CD14-positive monocyte (primary cell): ENCODE results near the gene PI4KA. TPM values are rescaled to one million over a fixed set of nuclear protein-coding genes. Genes with fewer than 3 reads are reported as not detected.

ENCODE experiments used
- DNase-seq, 3 donors: peaks; one replicate each; pipeline ENCODE4 v3.0.0-alpha.2; 2011 to 2022
- H2AFZ ChIP-seq: 2 replicates; pipeline ENCODE4 v1.6.0; 2012; ENCODE audit warnings: mild to moderate bottlenecking, low read depth, low read length, inconsistent platforms; ENCODE audit not compliant: insufficient read depth, poor library complexity, severe bottlenecking
- H3K27ac ChIP-seq, 2 donors: 1 replicate in 1 of 2; 2 replicates in 1 of 2; pipeline ENCODE4 v1.5.1; 2012 to 2013; ENCODE audit warnings: low read length in 2 of 2, control low read depth in 1 of 2, inconsistent platforms in 1 of 2, low read depth in 1 of 2, mild to moderate bottlenecking in 1 of 2
- H3K27me3 ChIP-seq, 2 donors: one replicate each; pipeline versions ENCODE4 v1.6.0 to v1.6.1; 2011 to 2013; ENCODE audit warnings: low read length in 2 of 2; ENCODE audit not compliant: control insufficient read depth in 2 of 2, insufficient read depth in 2 of 2
- H3K36me3 ChIP-seq, 2 donors: replicated peaks in 1 of 2; 1 replicate in 1 of 2; 2 replicates in 1 of 2; pipeline versions ENCODE4 v1.5.1 to v1.6.1; 2012 to 2013; ENCODE audit warnings: low read length in 2 of 2, control low read depth in 1 of 2, inconsistent platforms in 1 of 2, mild to moderate bottlenecking in 1 of 2; ENCODE audit not compliant: insufficient read depth in 2 of 2, control insufficient read depth in 1 of 2
- H3K4me1 ChIP-seq, 2 donors: 1 replicate in 1 of 2; 2 replicates in 1 of 2; pipeline versions ENCODE4 v1.5.1 to v1.6.1; 2012 to 2013; ENCODE audit warnings: low read length in 2 of 2, control low read depth in 1 of 2, inconsistent platforms in 1 of 2, mild to moderate bottlenecking in 1 of 2, moderate library complexity in 1 of 2; ENCODE audit not compliant: insufficient read depth in 2 of 2, control insufficient read depth in 1 of 2
- H3K4me2 ChIP-seq: replicated peaks from 2 replicates; pipeline ENCODE3; 2012; ENCODE audit warnings: low read length, moderate library complexity, mild to moderate bottlenecking; ENCODE audit not compliant: poor library complexity, severe bottlenecking; ENCODE audit errors: extremely low read depth
- H3K4me3 ChIP-seq, 3 experiments: fragments of 200-600 bp in 1 of 3; sonication (generic) in 1 of 3; replicated peaks in 1 of 3; 1 replicate in 2 of 3; 2 replicates in 1 of 3; pipeline ENCODE4 v1.5.1; 2011 to 2013; ENCODE audit warnings: low read length in 3 of 3, mild to moderate bottlenecking in 3 of 3, control low read depth in 2 of 3, low read depth in 2 of 3, inconsistent platforms in 1 of 3, moderate library complexity in 1 of 3
- H3K79me2 ChIP-seq: 2 replicates; pipeline ENCODE4 v1.6.0; 2012; ENCODE audit warnings: mild to moderate bottlenecking, control low read depth, inconsistent platforms, low read length, moderate library complexity; ENCODE audit not compliant: insufficient read depth
- H3K9ac ChIP-seq: 2 replicates; pipeline ENCODE4 v1.6.0; 2017; ENCODE audit warnings: low read length, mild to moderate bottlenecking; ENCODE audit not compliant: insufficient read depth, poor library complexity, severe bottlenecking
- H3K9me3 ChIP-seq, 2 donors: replicated peaks in 1 of 2; 1 replicate in 1 of 2; 2 replicates in 1 of 2; pipeline versions ENCODE4 v1.5.1 to v1.6.1; 2012 to 2013; ENCODE audit warnings: low read length in 2 of 2, control low read depth in 1 of 2; ENCODE audit not compliant: control insufficient read depth in 1 of 2, insufficient read depth in 1 of 2
- H4K20me1 ChIP-seq: 2 replicates; pipeline ENCODE4 v1.6.0; 2012; ENCODE audit warnings: mild to moderate bottlenecking, low read length, control low read depth, moderate library complexity; ENCODE audit not compliant: insufficient read depth
- H3K27ac Mint-ChIP-seq, 7 donors: one replicate each; pipeline ENCODE4 v1.8.0; 2020; ENCODE audit warnings: mild to moderate bottlenecking in 7 of 7, mixed read lengths in 7 of 7, moderate library complexity in 6 of 7, inconsistent platforms in 2 of 7
- H3K27me3 Mint-ChIP-seq, 3 donors: one replicate each; pipeline ENCODE4 v1.8.0; 2021 to 2022; ENCODE audit warnings: low read depth in 3 of 3, mild to moderate bottlenecking in 3 of 3, mixed read lengths in 3 of 3, moderate library complexity in 3 of 3, inconsistent platforms in 1 of 3
- H3K36me3 Mint-ChIP-seq, 2 donors: one replicate each; pipeline ENCODE4 v1.8.0; 2020; ENCODE audit warnings: mixed read lengths in 2 of 2, inconsistent platforms in 1 of 2, mild to moderate bottlenecking in 1 of 2
- H3K4me1 Mint-ChIP-seq: one replicate; pipeline ENCODE4 v1.8.0; 2020; ENCODE audit warnings: mild to moderate bottlenecking, mixed read lengths
- H3K4me3 Mint-ChIP-seq, 2 donors: one replicate each; pipeline ENCODE4 v1.8.0; 2020; ENCODE audit warnings: mild to moderate bottlenecking in 2 of 2, mixed read lengths in 2 of 2, moderate library complexity in 1 of 2
- H3K9me3 Mint-ChIP-seq, 7 donors: one replicate each; pipeline ENCODE4 v1.8.0; 2020 to 2022; ENCODE audit warnings: mixed read lengths in 7 of 7, mild to moderate bottlenecking in 6 of 7, moderate library complexity in 6 of 7, inconsistent platforms in 2 of 7
- WGBS: methylation state at CpG from one replicate; pipeline ENCODE4 v1.1.5; 2013; ENCODE audit warnings: missing lambda C conversion rate; ENCODE audit not compliant: insufficient coverage; 5-methylcytosine and 5-hydroxymethylcytosine counted together
- intact Hi-C, 2 donors: fragments of 100-400 bp; cut with micrococcal nuclease; formaldehyde crosslinking; loops; one replicate each; pipeline versions ENCODE4 v1.15.0 to v1.15.1; 2023
- polyA plus RNA-seq, 3 donors: library from polyadenylated mRNA; depleted of rRNA in 1 of 3; unstranded in 2 of 3; stranded (reverse) in 1 of 3; fragments of 300-500 nt in 2 of 3; fragments of >200 nt in 1 of 3; fragmentation: Illumina TruSeq in 2 of 3; gene quantifications; 1 replicate in 2 of 3; 2 replicates in 1 of 3; pipeline ENCODE4 v1.2.3, GENCODE V29; 2012 to 2021
- TF ChIP-seq, protein P1 (sequence below): fragments of 200-600 bp; IDR thresholded peaks from one replicate; pipeline ENCODE4 v1.8.0; 2022; ENCODE audit warnings: antibody characterized with exemption, mild to moderate bottlenecking

PI4KA gene
- polyA plus RNA-seq, 3 donors: 22.8 to 74.4 (median 38.2) TPM

- H3K4me3 Mint-ChIP-seq: no peak overlapping the region
- no peak overlapping the region for H3K4me2 ChIP-seq
- H2AFZ ChIP-seq: no peak overlapping the region
- H3K9ac ChIP-seq: no peak overlapping the region
- DNase-seq: no peak
- H3K36me3 Mint-ChIP-seq: peaks cover 57 to 85% of the 10 kb centered on the region in 2 donors
- H3K27me3 ChIP-seq: no peaks in the 10 kb centered on the region
- no peaks in the 10 kb centered on the region for H3K9me3 ChIP-seq
- H3K36me3 ChIP-seq: peaks cover 45 to 92% of the 10 kb centered on the region in 2 donors
- intact Hi-C loops: no loop called here
- no peak overlapping the region for H3K27ac Mint-ChIP-seq
- no peak overlapping the region for H3K4me3 ChIP-seq
- TF ChIP-seq, protein P1, sequence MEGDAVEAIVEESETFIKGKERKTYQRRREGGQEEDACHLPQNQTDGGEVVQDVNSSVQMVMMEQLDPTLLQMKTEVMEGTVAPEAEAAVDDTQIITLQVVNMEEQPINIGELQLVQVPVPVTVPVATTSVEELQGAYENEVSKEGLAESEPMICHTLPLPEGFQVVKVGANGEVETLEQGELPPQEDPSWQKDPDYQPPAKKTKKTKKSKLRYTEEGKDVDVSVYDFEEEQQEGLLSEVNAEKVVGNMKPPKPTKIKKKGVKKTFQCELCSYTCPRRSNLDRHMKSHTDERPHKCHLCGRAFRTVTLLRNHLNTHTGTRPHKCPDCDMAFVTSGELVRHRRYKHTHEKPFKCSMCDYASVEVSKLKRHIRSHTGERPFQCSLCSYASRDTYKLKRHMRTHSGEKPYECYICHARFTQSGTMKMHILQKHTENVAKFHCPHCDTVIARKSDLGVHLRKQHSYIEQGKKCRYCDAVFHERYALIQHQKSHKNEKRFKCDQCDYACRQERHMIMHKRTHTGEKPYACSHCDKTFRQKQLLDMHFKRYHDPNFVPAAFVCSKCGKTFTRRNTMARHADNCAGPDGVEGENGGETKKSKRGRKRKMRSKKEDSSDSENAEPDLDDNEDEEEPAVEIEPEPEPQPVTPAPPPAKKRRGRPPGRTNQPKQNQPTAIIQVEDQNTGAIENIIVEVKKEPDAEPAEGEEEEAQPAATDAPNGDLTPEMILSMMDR: no peak
- no peaks in the 10 kb centered on the region for H3K9me3 Mint-ChIP-seq
- no CpG with 5 or more reads among the region's 4 CpGs for WGBS
- peaks cover 0 to 2% (median 0%) of the 10 kb centered on the region in 3 donors for H3K27me3 Mint-ChIP-seq
- no peak overlapping the region for H3K27ac ChIP-seq
- no peaks in the 10 kb centered on the region for H3K79me2 ChIP-seq
- H4K20me1 ChIP-seq: peaks cover 9% of the 10 kb centered on the region
- peaks cover 5% of the 10 kb centered on the region for H3K4me1 Mint-ChIP-seq
- peaks cover 0 to 5% of the 10 kb centered on the region in 2 donors for H3K4me1 ChIP-seq
Observed at GRCh38 chr22:20782083-20782482, 76.5 kb downstream of the PI4KA start.

- Histone ChIP-seq H3K27me3 (no peaks in the 10 kb centered on the region), H4K20me1 (peaks cover 9% of the 10 kb centered on the region), H3K4me1 (peaks cover 0 to 5% of the 10 kb centered on the region in 2 donors), H3K36me3 (peaks cover 39 to 92% of the 10 kb centered on the region in 2 donors), H3K27ac (no peak overlapping the region), H3K9me3 (no peaks in the 10 kb centered on the region), H3K4me3 (no peak overlapping the region), H3K4me2 (no peak overlapping the region), H2AFZ (no peak overlapping the region), H3K9ac (no peak overlapping the region), H3K79me2 (no peaks in the 10 kb centered on the region)
- DNase-seq: peak in 1 of 3 donors; percentile 27
- Mint-ChIP-seq H3K9me3 (no peaks in the 10 kb centered on the region), H3K27me3 (peaks cover 0 to 2% (median 0%) of the 10 kb centered on the region in 3 donors), H3K4me1 (peaks cover 5% of the 10 kb centered on the region), H3K36me3 (peaks cover 50 to 83% of the 10 kb centered on the region in 2 donors), H3K4me3 (no peak overlapping the region), H3K27ac (peak overlapping the region in 1 of 7 donors; percentile 54)
- intact Hi-C loops: no loop called here
- TF ChIP-seq, protein P1: no peak
- 72% methylated on average over 4 of the region's 11 CpGs for WGBS
Observed at GRCh38 chr22:20781272-20781990, 77.2 kb downstream of the PI4KA start.
